Measurements from ENCODE around the gene COL4A6.

The COL4A6 gene

DNA sequence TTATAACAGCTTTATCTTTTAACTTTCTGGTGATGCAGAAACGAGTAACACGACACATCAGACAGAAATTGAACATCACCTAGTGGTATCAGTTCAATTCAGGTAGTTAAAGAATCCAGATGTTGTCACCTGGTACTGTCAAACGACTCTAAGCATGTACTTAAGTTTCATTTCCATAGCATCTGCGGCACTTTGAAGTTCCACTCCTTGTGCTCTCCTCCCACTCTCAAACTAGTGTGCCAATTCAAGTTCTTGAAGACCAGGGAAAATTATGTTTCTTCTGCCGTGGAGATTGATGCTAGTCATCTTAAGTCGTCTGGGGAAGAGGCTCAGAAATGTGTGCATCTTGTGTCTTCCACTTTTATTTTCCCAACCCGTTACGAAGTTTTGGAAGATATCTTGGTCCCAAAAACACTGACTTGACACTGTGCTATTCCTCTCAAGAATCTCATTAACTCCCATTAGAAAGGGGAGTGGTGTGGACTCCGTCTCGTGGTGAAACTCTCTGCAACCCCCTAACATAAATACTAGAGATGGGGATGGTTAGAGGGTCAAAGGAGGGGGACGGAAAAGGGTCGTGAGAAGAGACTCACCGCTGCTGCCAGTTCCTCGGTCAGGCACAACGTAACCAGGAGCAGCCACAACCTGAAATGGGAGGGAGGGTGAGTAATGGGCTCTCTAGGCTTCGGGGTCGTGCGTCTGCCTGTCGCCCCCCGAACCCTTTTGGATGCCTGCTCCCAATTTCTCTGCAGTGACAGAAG is 693 bp downstream of the COL4A6 start:
- ATAC-seq (replicated peaks; ENCODE audit: extremely low read depth, poor library complexity, severe bottlenecking) (no peak), DNase-seq (ENCODE audit: low spot score in 2 of 2) (no peak)
- peaks cover 31% of the 10 kb centered on the region for H3K27me3 Mint-ChIP-seq
- no peak overlapping the region for H3K4me3 Mint-ChIP-seq
- H3K9me3 Mint-ChIP-seq, result no peaks in the 10 kb centered on the region
- no peak overlapping the region for H3K27ac Mint-ChIP-seq (ENCODE audit: low read depth)
- H3K4me1 Mint-ChIP-seq, result no peaks in the 10 kb centered on the region
- H3K36me3 Mint-ChIP-seq (ENCODE audit: insufficient read depth), result peaks cover 4% of the 10 kb centered on the region

DNA sequence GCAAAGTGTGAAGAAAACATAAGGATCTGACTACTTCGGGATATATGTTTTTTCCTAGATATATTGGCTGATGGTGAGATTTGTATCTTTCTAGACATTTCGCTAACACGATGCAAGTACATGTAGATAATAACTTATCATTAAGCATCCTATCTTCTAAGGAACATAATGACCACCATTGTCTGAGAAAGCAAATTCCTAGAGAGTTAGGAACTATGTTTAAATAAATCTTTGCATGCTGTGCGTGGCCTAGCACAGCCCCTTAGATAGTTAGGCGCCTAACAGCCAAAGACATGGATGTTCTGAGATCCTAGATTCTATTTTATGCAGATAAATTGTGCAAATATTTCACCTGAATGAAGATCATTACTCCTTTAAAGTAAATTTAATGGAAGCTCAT is 3.0 kb downstream of the COL4A6 start:
- Mint-ChIP-seq H3K4me1 (no peaks in the 10 kb centered on the region), H3K9me3 (no peaks in the 10 kb centered on the region), H3K27me3 (peaks cover 24% of the 10 kb centered on the region), H3K4me3 (no peak overlapping the region), H3K36me3 (ENCODE audit: insufficient read depth) (peaks cover 4% of the 10 kb centered on the region), H3K27ac (ENCODE audit: low read depth) (no peak overlapping the region)
- DNase-seq (ENCODE audit: low spot score in 2 of 2) (no peak), ATAC-seq (replicated peaks; ENCODE audit: extremely low read depth, poor library complexity, severe bottlenecking) (no peak)

DNA sequence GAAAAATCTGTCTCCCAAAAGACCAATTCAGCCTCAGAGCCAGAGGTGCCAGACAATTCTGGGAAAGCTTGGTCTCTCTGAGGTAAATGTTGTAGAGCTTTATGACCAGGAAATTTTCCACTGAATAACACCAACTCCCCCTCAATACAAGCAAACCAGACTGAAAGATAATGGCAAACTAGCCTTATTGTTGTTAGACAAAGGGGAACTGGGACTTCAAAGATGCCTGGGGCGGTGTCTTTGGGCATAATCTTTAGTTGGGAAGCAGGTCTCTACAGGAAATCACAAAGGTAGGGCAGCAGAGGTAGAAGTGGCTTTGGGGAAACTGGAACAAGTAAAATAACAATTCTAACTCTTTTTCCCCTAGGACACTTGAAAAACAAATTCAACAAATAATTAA is 12.0 kb downstream of the COL4A6 start:
- ATAC-seq (replicated peaks; ENCODE audit: extremely low read depth, poor library complexity, severe bottlenecking), result no peak
- DNase-seq (ENCODE audit: low spot score in 2 of 2), result no peak
- H3K4me1 Mint-ChIP-seq, result no peaks in the 10 kb centered on the region
- no peaks in the 10 kb centered on the region for H3K9me3 Mint-ChIP-seq
- H3K4me3 Mint-ChIP-seq, result no peak overlapping the region
- no peak overlapping the region for H3K27ac Mint-ChIP-seq (ENCODE audit: low read depth)
- H3K27me3 Mint-ChIP-seq, result no peaks in the 10 kb centered on the region
- H3K36me3 Mint-ChIP-seq (ENCODE audit: insufficient read depth), result no peaks in the 10 kb centered on the region

- H3K4me3 Mint-ChIP-seq, result no peak overlapping the region
- DNase-seq (ENCODE audit: low spot score in 2 of 2), result no peak
- no peak overlapping the region for H3K27ac Mint-ChIP-seq (ENCODE audit: low read depth)
- no peaks in the 10 kb centered on the region for H3K36me3 Mint-ChIP-seq (ENCODE audit: insufficient read depth)
- H3K4me1 Mint-ChIP-seq, result no peaks in the 10 kb centered on the region
- H3K9me3 Mint-ChIP-seq, result no peaks in the 10 kb centered on the region
- ATAC-seq (replicated peaks; ENCODE audit: extremely low read depth, poor library complexity, severe bottlenecking), result no peak
- no peaks in the 10 kb centered on the region for H3K27me3 Mint-ChIP-seq
Measured at GRCh38 chrX:108420481-108420880, 17.7 kb downstream of the COL4A6 start.

DNA sequence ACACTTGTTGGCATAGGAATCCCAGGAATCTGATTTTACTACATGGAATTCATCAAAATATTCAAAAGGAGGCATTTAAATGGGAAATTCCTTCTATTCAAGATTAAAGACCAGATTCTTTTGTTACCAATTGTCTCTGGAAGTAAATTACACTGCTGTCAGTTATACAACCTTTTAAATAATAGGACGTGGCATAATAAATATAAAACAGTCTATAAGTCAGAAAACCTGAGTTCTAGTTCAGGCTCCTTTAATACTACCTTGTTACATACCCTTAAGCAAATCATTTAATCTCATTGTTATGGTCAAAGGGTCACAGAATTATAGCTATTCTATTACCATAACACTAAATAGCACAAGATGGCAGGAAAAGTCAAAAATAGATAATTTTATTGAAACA is 18.8 kb downstream of the COL4A6 start:
- Mint-ChIP-seq H3K9me3 (no peaks in the 10 kb centered on the region), H3K27ac (ENCODE audit: low read depth) (no peak overlapping the region), H3K36me3 (ENCODE audit: insufficient read depth) (no peaks in the 10 kb centered on the region), H3K4me1 (no peaks in the 10 kb centered on the region), H3K4me3 (no peak overlapping the region), H3K27me3 (no peaks in the 10 kb centered on the region)
- DNase-seq (ENCODE audit: low spot score in 2 of 2), result no peak
- no peak for ATAC-seq (replicated peaks; ENCODE audit: extremely low read depth, poor library complexity, severe bottlenecking)

DNA sequence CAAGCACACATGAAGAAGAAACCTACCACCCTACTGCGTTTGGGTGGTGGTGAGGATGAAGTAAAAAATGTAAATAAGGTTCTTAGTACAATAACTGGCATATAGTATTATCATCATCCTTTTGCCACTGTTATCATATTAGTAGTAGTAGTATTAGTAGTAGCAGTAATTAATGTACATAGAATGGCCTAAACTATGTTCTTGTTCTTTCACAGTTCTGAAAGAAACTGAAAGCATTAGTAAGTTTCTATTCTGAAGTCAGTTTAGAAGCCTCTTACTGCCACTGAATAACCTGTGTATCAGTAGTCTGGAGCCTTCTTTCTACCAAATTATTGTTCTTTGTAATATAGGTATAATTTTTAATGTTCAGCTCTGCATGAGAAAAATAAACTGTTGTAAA is 21.0 kb downstream of the COL4A6 start:
- no peak for ATAC-seq (replicated peaks; ENCODE audit: extremely low read depth, poor library complexity, severe bottlenecking)
- Mint-ChIP-seq H3K9me3 (no peaks in the 10 kb centered on the region), H3K36me3 (ENCODE audit: insufficient read depth) (no peaks in the 10 kb centered on the region), H3K4me1 (no peaks in the 10 kb centered on the region), H3K27ac (ENCODE audit: low read depth) (no peak overlapping the region), H3K4me3 (no peak overlapping the region), H3K27me3 (no peaks in the 10 kb centered on the region)
- DNase-seq (ENCODE audit: low spot score in 2 of 2), result no peak

DNA sequence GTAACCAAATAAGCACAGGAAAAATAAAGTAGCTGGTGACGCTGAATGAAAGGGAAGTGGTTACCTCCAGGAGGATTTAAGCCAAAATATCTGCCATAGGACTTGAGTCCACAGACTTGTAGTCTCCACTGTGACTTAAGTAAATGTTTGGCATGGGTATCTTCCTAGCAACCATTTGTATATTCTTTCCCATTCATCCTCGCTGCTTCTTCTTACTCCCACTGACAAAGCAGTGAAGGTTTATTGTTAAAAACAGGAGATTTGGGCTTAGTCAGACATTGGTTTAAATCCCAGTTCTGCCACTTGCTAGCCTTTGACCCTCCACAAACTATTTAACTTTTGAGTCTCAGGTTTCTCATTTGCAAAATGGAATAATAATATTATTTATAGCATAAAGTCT is 22.3 kb downstream of the COL4A6 start:
- ATAC-seq (replicated peaks; ENCODE audit: extremely low read depth, poor library complexity, severe bottlenecking) (no peak), DNase-seq (ENCODE audit: low spot score in 2 of 2) (no peak)
- Mint-ChIP-seq H3K4me1 (no peaks in the 10 kb centered on the region), H3K27me3 (no peaks in the 10 kb centered on the region), H3K4me3 (no peak overlapping the region), H3K9me3 (no peaks in the 10 kb centered on the region), H3K36me3 (ENCODE audit: insufficient read depth) (no peaks in the 10 kb centered on the region), H3K27ac (ENCODE audit: low read depth) (no peak overlapping the region)

DNA sequence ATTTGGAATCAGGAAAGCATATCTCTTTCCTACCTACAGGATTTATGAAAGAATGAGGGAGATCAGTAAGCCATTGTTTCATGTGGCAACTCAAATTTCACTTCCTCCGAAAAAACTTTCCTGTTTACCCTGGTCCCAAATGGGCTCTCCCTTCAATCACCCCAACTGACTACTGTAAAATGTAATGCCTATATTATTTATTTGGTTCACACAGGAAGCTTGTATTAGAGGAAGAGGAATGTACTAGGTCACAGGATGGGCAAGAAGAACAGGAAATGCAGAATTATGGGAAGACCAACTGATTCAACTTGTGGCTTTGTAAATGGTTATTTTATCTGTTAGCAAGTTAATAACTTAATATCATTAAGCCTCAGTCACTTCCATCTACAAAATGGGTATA is 23.1 kb downstream of the COL4A6 start:
- Mint-ChIP-seq H3K9me3 (no peaks in the 10 kb centered on the region), H3K27me3 (no peaks in the 10 kb centered on the region), H3K36me3 (ENCODE audit: insufficient read depth) (no peaks in the 10 kb centered on the region), H3K4me3 (no peak overlapping the region), H3K4me1 (no peaks in the 10 kb centered on the region), H3K27ac (ENCODE audit: low read depth) (no peak overlapping the region)
- ATAC-seq (replicated peaks; ENCODE audit: extremely low read depth, poor library complexity, severe bottlenecking) (no peak), DNase-seq (ENCODE audit: low spot score in 2 of 2) (no peak)

DNA sequence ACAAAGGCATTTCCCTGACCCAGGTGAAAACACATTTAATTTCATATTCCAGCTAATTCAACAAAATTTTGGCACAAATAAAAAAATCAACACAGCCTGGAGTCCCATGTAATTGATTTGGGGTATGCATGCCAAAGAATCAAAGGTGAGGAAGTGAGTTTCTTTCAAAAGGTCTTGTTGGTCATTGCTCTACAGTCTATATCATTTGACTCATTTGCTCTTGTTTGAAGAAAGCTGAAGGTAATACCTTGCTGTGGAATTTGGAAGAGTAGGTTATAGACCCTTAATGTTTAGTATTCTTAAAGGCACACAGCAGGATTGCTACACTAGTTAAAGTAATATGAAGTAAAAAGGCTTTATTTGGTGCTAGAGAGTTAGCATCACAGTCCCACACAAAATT is 25.4 kb downstream of the COL4A6 start:
- Mint-ChIP-seq H3K36me3 (ENCODE audit: insufficient read depth) (no peaks in the 10 kb centered on the region), H3K4me3 (no peak overlapping the region), H3K27ac (ENCODE audit: low read depth) (no peak overlapping the region), H3K4me1 (no peaks in the 10 kb centered on the region), H3K27me3 (no peaks in the 10 kb centered on the region), H3K9me3 (no peaks in the 10 kb centered on the region)
- ATAC-seq (replicated peaks; ENCODE audit: extremely low read depth, poor library complexity, severe bottlenecking), result no peak
- no peak for DNase-seq (ENCODE audit: low spot score in 2 of 2)

GRCh38 chrX:108399418-108400165 is 38.6 kb downstream of the COL4A6 start:
- DNase-seq (ENCODE audit: low spot score in 2 of 2) (no peak), ATAC-seq (replicated peaks; ENCODE audit: extremely low read depth, poor library complexity, severe bottlenecking) (no peak)
- Mint-ChIP-seq H3K27me3 (no peaks in the 10 kb centered on the region), H3K4me3 (no peak overlapping the region), H3K27ac (ENCODE audit: low read depth) (no peak overlapping the region), H3K36me3 (ENCODE audit: insufficient read depth) (no peaks in the 10 kb centered on the region), H3K4me1 (no peaks in the 10 kb centered on the region), H3K9me3 (no peaks in the 10 kb centered on the region)

GRCh38 chrX:108397627-108398391 is 40.4 kb downstream of the COL4A6 start:
- Mint-ChIP-seq H3K9me3 (no peaks in the 10 kb centered on the region), H3K27me3 (no peaks in the 10 kb centered on the region), H3K27ac (ENCODE audit: low read depth) (no peak overlapping the region), H3K36me3 (ENCODE audit: insufficient read depth) (no peaks in the 10 kb centered on the region), H3K4me3 (no peak overlapping the region), H3K4me1 (no peaks in the 10 kb centered on the region)
- ATAC-seq (replicated peaks; ENCODE audit: extremely low read depth, poor library complexity, severe bottlenecking) (no peak), DNase-seq (ENCODE audit: low spot score in 2 of 2) (no peak)

GRCh38 chrX:108396986-108397385 is 41.2 kb downstream of the COL4A6 start:
- no peaks in the 10 kb centered on the region for H3K4me1 Mint-ChIP-seq
- no peak for DNase-seq (ENCODE audit: low spot score in 2 of 2)
- no peak for ATAC-seq (replicated peaks; ENCODE audit: extremely low read depth, poor library complexity, severe bottlenecking)
- H3K27me3 Mint-ChIP-seq, result no peaks in the 10 kb centered on the region
- no peak overlapping the region for H3K4me3 Mint-ChIP-seq
- no peaks in the 10 kb centered on the region for H3K9me3 Mint-ChIP-seq
- H3K36me3 Mint-ChIP-seq (ENCODE audit: insufficient read depth), result no peaks in the 10 kb centered on the region
- no peak overlapping the region for H3K27ac Mint-ChIP-seq (ENCODE audit: low read depth)
